GM10847 (cell line): ENCODE measurements around the gene SS18L1.

Experiments
- POLR2A ChIP-seq: IDR thresholded peaks from 2 replicates; pipeline ENCODE4 v1.6.1; 2011; ENCODE audit not compliant: insufficient read length; ENCODE audit errors: extremely low read depth

SS18L1 gene

DNA sequence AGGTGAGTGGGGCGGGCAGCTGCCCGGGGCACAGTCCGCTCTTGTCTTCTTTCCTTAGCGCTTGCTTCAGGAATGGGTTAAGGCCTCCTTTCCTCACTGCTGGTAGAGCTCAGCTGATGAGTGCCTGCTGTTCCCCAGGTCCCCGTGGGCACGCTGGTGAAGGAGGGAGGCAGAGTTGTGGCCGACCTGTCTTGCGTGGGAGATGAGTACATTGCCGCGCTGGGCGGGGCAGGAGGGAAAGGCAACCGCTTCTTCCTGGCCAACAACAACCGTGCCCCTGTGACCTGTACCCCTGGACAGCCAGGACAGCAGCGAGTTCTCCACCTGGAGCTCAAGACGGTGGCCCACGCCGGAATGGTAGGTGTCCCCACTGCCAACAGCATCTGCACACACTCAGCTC, 54.9 kb downstream of the SS18L1 start:
- no peak for TF ChIP-seq POLR2A

DNA sequence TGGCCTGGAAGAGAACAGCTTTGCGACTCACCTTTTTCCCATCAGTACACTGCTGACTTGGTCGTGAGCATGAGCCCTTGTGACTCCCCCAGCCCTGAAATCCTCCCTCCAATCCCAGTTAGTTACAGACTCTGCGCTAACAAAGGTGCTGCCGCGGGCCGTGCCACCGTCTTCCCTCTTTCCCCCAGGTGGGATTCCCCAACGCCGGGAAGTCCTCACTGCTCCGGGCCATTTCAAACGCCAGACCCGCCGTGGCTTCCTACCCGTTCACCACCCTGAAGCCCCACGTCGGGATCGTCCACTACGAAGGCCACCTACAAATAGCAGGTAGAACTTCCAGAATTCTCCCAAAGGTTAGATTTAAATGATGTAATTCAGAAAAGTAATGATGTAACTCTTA, 55.4 kb downstream of the SS18L1 start:
- no peak for TF ChIP-seq POLR2A

DNA sequence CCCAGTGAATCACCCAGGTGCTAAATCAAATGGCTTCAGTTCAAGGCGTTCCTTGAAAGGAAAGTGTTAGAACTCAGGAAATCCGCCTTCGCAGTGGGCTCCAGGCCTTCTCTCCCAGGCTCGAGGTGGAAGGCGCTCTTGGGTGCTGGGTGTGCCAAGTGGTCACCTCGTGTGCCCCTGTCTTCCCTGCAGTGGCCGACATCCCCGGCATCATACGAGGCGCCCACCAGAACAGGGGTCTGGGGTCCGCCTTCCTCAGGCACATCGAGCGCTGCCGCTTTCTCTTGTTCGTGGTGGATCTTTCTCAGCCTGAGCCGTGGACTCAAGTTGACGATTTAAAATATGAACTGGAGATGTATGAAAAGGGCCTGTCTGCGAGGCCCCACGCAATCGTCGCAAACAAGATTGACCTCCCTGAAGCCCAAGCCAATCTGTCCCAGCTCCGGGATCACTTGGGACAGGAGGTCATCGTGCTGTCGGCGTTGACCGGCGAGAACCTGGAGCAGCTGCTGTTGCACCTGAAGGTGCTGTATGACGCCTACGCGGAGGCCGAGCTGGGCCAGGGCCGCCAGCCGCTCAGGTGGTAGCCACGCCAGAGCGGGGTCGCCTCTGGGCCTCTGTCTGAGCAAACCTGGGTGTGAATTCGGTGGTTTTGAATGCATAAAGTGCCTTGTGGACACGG, 57.1 kb downstream of the SS18L1 start:
- no peak for TF ChIP-seq POLR2A

DNA sequence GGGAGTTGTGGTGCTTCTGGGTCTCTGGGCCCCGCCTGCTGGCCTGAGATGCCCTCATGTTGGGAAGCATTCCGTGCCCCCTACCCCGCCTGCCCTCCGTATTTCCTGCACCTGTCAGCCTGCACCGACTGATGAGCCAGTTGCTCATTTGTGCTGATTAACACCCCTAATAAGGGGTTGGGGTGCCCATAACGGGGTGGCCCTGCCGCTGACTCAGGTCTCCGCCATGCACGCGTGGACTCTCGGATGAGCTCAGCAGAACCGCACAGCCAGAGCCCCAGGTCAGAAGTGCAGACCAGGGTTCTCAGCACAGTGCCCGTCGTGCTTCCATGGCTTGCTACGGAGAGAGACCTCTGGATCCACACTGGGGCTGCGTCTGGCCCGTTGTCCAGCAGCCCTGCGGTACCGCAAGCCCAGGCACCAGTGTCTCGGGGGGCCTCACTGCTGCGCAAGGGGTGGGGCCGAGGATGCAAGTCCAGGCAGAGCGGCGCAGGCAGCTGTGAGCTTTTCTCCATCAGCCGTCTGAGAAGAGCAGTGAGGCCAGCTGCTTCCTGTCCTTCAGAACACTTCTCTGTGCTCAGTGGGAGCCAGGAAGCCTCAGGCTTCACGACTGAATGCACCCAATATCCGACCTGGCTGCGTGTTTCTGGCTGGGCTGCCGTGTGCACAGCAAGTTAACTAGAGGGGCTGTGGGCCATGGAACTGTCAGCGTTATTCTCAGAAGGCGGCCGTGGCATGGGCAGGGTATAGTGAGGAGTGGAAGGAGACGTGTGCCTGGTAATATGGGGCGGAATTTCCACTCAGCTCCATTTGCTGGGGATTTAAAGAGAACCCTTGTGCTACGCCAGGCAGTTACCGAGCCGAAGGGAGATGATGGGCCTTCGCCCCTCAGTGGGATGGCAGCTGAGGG, 57.9 kb downstream of the SS18L1 start:
- no peak for TF ChIP-seq POLR2A

DNA sequence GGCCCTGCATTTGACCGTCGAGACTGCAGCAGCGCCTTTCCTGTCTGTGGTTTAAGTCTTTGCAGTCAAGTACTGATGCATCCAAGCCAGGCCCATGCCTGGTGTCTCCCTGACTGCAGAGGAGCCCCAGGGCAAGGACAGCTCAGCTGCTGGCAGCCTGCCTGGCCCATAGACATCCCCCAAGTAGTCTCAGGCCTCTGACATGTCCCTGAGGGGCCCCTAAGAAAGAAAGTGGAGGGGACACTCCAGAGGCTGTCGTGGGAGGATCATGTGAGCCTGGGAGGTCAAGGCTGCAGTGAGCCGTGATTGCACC, 58.5 kb downstream of the SS18L1 start:
- no peak for TF ChIP-seq POLR2A

DNA sequence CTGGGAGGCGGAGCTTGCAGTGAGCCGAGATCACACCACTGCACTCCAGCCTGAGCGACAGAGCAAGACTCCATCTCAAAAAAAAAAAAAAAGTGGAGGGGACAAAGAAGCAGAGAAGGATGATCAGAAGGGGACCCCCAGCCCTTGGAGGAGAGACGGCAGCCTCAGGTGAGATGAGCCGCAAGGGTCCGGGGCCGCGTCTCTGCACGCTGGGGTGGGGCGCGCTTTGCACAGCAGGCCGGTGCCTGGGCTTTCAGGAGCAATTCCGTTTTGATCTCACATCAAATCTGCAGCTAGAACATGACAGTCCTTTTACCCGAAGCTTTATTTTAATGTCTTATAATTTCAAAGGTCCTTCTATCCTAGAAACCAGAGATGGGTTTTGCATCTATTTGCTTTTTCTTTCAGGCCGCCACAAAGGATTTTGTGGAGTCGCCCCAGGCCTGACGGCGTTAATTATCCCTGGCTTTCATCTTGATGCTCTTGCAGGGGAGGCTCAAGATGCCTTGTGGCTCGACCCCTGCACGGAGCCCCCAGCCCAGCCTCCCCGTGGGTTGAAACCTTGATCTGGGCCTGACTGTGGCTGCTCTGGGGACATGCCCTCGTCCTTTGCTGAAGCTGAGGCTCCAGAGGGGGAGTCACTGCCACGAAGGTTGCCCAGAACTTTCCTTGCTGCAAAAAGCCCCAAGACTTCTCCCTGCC, 59.3 kb downstream of the SS18L1 start:
- TF ChIP-seq POLR2A, result no peak

DNA sequence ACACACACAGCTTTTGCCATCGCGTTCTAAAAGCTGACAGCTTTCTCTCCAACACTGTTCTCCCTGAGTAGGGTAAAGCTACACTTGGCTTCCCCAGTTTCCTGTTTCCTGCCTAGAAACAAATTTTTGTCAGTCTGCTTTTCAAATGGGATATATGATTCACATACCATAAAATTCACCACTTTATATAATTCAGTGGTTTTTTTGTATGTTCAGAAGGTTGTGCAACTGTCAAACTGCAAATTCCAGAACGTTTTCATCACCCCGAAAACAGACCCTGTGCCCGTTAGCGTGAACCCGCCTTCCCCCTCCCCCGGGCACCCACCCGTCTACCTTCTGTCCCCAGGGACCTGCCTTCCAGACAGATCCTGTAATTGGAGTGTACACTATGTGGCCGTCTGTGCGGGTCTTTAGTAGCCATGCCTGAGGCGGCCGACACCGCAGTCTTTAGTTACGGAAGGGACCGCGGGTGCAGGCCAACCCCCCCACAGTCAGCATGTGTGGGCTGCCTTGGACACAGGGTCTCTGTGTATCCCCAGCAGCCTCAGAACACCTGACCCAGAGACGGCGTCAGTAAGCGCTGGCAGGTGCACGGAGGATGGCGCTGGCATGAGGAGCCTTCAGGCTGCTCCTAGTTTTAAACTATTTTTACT, 59.9 kb downstream of the SS18L1 start:
- no peak for TF ChIP-seq POLR2A

DNA sequence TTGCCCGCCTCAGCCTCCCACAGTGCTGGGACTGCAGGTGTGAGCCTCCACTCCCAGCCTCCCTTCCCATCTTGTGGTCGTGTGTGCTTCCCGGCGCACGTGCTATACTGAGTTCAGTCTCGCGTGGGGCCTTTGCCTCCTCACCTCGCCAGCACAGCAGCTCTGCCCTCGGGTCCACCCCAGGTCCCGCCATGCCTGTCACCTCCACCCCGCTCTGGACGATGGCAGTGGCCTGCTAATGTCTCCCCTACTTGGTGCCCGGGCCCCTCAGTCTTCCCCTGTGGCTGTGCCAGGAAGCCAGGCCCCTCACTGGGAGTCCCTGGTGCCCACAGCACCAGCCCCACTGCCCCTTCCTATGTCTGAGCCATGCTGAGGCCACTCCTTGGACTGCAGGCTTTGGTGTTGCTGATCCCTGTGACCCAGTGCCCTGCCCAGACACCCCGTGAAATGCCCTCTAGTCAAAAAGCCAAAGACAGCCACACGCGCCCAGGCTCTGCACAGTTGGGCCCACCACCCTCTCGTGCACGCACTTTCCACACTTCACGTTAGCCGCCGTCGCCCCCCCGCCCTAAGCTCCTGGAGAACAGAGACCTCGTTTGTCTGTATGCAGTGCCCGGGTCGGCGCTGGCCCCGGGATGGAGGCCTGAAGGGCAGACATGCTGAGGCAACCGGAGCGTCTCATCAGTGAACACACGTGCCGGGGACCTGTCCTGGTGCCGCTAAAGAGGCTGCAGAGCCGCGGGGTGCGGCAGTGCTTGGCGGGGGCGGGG, 62.2 kb downstream of the SS18L1 start:
- TF ChIP-seq POLR2A, result no peak

DNA sequence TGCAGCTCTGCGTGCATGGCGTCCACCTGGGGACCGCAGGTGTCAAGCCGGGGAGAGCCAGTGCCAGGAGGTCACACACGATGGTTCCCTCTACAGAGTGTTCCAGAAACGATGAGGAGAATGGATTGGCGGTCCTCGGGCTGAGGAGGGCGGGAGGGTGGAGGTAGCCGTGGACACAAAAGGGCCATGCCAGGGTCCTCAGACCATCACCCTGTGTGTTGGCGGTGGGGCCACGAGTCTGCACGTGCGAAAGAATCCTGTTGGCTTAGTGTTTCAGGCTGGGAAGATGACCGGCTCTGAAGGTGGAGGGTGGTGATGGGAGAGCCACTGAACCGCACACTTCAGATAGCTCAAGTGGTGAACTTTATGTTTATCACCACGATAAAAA, 62.8 kb downstream of the SS18L1 start:
- TF ChIP-seq POLR2A, result no peak

DNA sequence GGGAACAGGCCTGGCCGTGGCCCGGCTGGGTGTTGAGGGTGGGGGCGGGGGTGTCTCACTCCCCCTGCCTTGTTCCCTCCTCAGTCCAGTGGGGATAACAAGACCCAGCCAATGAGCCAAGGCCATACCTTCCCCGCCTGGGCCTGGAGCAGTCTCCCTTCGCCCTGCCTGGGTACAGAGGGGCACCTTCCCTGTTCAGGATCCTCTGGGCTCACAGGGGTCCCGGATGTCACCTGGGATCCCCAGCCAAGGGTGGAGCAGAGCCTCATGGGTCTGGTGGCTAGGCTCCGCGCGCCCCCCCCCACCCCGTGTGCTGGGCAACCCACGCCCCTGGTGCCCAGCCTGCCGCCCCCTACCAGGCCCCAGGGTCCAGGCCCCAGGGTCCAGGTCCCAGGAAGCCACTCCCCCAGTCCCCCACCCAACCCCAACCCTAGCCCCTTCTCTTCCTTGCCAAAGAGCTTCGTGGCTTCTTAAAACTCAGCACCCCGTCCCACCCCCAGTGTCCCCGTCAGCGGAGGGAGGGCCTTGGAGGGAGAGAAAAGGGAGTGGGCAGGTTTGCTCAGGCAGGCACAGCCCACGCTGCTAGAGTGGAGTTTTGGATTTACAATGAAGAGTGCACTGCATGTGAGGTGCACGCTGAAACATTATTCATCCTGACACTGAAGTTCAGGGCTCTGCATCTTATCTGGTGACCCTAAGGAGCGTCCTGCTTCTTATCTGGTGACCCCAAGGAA, 64.7 kb downstream of the SS18L1 start:
- no peak for TF ChIP-seq POLR2A

DNA sequence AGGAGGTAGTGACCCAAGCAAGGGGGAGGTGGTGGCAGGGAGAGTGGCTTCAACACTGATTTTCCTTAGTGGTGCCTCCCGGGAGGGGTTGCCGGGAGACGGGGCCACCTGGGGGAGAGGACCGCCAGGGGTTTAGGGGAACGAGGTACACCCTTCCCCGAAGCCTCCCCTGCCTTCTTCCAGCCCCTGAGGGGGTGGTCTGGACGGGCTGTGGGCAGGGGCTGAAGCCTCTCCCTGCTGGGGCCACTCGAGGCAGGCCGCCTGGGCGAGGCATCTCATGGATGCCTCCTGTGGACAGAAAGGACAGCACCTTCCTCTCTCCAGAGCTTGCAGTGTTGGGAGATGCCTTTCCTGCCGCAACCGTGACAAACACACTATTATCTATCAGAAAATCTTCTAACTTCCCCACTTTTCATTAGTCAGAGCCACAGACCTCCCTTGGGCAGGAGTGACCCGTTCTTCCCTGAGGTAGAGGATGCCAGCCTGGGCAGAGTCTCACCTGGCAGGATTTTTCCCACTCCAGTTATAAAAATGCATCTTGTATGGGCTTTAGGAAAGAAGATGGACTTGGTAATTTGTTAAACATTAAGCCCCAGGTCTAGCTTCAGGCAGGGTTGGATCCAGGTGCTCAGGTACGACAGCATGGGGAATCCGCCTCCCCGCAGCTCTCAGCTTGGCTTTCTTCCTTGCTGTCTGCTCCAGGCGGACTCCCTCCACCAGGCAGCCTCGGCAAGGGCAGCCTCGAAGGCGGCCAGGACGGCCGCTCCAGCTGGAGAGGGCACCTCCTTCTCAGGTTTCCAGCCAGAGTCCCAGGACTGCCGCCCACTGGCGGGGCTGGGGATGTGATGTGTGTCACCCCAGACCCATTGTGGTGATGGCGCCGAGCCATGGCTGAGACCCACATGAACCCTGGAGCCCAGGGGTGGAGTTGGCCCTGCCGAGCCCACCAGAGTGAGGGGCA, 65.5 kb downstream of the SS18L1 start:
- no peak for TF ChIP-seq POLR2A

DNA sequence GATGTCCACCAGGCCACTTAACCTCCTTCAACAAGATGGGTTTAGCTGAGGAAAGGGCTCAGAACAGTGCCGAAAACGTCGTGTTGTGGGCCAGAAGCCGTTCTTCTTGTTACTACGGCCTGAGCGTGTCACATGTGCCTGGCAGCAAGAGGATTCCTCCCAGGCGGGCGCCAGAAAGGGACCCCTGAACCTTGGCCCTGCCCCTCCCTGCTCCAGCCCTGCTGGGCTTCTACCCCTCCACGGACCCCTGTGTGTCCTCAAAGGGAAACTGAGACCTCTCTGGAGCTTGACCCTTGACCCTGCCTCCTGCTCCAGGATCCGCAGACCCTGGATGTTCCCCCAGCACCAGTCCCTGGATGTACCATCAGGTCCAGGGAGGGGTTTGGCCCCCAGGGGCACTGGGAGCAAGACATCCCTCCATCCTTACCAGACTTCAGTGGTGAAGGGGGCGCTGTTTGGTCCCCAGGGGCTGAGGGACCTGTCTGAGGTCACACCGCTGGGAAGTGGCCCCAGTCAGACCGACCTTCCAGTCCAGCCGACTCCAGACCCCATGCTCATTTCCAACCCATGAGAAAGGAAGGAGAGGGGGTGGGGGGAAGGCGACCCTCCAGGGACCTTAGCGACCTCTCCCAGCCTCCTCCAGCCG, 66.4 kb downstream of the SS18L1 start:
- TF ChIP-seq POLR2A, result no peak

DNA sequence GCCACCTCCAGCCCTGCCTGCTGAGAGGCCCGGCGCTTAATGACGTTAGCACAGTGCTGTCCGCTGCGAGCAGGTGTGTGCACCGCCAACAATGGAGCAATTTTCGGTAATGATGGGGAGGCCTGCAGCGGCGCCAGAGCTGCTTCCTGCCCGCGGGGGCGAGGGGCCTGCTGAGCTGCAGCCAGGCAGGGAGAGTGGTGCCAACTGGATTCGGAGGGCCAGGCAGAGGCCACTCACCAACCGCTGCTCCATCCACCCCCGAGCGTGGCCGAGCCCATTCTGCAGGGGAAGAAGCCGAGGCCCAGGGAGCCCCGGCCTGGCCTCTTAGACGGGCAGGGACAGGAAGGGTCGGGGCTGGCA, 66.9 kb downstream of the SS18L1 start:
- no peak for TF ChIP-seq POLR2A
